Heart left ventricle (tissue), 16 donors: ENCODE results near the gene GPR171. TPM values are rescaled to one million over a fixed set of nuclear protein-coding genes. Genes with fewer than 3 reads are reported as not detected.
A peak's percentile ranks its signal among the peaks of the same experiment; 100 is the strongest.

Experiments
- ATAC-seq, 4 donors: fragments of 200-7000 bp; cut with Tn5 transposase; one replicate each; pipeline ENCODE4 v1.9.1; 2020 to 2022; ENCODE audit warnings: moderate library complexity in 4 of 4, mild to moderate bottlenecking in 3 of 4, moderate number of reproducible peaks in 1 of 4
- DNase-seq, 5 donors: peaks; one replicate each; pipeline ENCODE4 v3.0.0-alpha.2; 2020
- H3K27ac ChIP-seq, 12 donors: fragments of 200-600 bp; sonication (generic) in 4 of 12; one replicate each; pipeline versions ENCODE4 v1.5.0 to v1.8.0; 2016 to 2022; ENCODE audit warnings: mild to moderate bottlenecking in 2 of 12
- H3K27me3 ChIP-seq, 9 donors: fragments of 200-600 bp; sonication (generic) in 2 of 9; one replicate each; pipeline versions ENCODE4 v1.5.1 to v1.8.0; 2016 to 2022; ENCODE audit warnings: mild to moderate bottlenecking in 3 of 9
- H3K36me3 ChIP-seq, 9 donors: fragments of 200-600 bp; sonication (generic) in 2 of 9; one replicate each; pipeline versions ENCODE4 v1.5.0 to v1.8.0; 2018 to 2022; ENCODE audit warnings: mild to moderate bottlenecking in 2 of 9
- H3K4me1 ChIP-seq, 12 donors: fragments of 200-600 bp; sonication (generic) in 4 of 12; one replicate each; pipeline versions ENCODE4 v1.5.0 to v1.8.0; 2016 to 2022; ENCODE audit warnings: mild to moderate bottlenecking in 3 of 12
- H3K4me3 ChIP-seq, 12 donors: fragments of 200-600 bp; sonication (generic) in 4 of 12; one replicate each; pipeline versions ENCODE4 v1.5.0 to v1.8.0; 2017 to 2022; ENCODE audit warnings: mild to moderate bottlenecking in 9 of 12, moderate library complexity in 4 of 12
- H3K9me3 ChIP-seq, 12 donors: fragments of 200-600 bp; sonication (generic) in 4 of 12; one replicate each; pipeline versions ENCODE4 v1.5.0 to v1.8.0; 2016 to 2022; ENCODE audit warnings: mild to moderate bottlenecking in 1 of 12
- POLR2A ChIP-seq, 2 donors: fragments of 450-650 bp; IDR thresholded peaks; one replicate each; pipeline ENCODE4 v1.6.1; 2017; ENCODE audit warnings: antibody characterized with exemption in 2 of 2, mild to moderate bottlenecking in 2 of 2, moderate library complexity in 2 of 2
- WGBS, 4 donors: extraction: QIAGEN DNeasy Blood & Tissue Kit in 2 of 4; methylation state at CpG; one replicate each; pipeline versions ENCODE4 v1.1.5 to v1.1.7; 2013 to 2018; 5-methylcytosine and 5-hydroxymethylcytosine counted together
- intact Hi-C, 10 donors: fragments of 100-400 bp; cut with DNase I; formaldehyde crosslinking; loops; one replicate each; pipeline versions ENCODE4 v1.11.1 to v1.14.2; 2022
- polyA plus RNA-seq, 2 donors: library from polyadenylated mRNA; stranded (reverse); fragments of 200-250 nt; gene quantifications; one replicate each; pipeline ENCODE4 v1.2.3, GENCODE V29; 2013
- total RNA-seq, 9 donors: library from RNA; depleted of rRNA in 2 of 9; stranded (reverse); fragments of >200 nt in 2 of 9; fragmentation: NEBNext Ultra II Directional in 3 of 9; extraction: Animal tissue kit (Norgen Biotek cat#: 25700) in 3 of 9; gene quantifications; one replicate each; pipeline versions ENCODE4 v1.1.0 to v1.2.4, GENCODE V29; 2016 to 2023
- TF ChIP-seq, protein P1 (sequence below), 12 donors: fragments of 200-600 bp; sonication (generic) in 4 of 12; IDR thresholded peaks; one replicate each; pipeline versions ENCODE4 v1.5.0 to v1.8.0; 2018 to 2022; ENCODE audit warnings: antibody characterized with exemption in 12 of 12, mild to moderate bottlenecking in 5 of 12
- donor health status: ischemic (EF 13 %, LVEDD 7.1; RV severe dilation, severe dysfunction).
- donor health status: healthy with polysubstance abuse.
- donor health status: DM: no; HTN: yes; CAD: no.
- donor health status: DM: no; HTN: no; CAD: no.
- donor health status: ischemic (EF 25% LVEDD 6.9; RV normal size, moderate dysfunction).
- donor health status: ischemic (EF 25% LVEDD 5.7; RV mildly dilated, moderate dysfunction).
- donor health status: healthy.
- donor health status: DM: yes; HTN: yes; CAD: no.
- donor health status: ischemic (EF 35%, LVEDD 5.7; RV mildly dilated, moderate dysfunction).
- donor health status: nonischemic (EF 11% LVEDD 7.7; RV severe dilation, severe dysfunction).
- donor health status: DM: yes; HTN: yes; CAD: no.
- donor health status: PGD.
- donor health status: ischemic (EF 29% LVEDD 5.4; RV normal size, mild dysfunction).
- donor health status: nonischemic (EF 23%, LVEDD 6.1; RV moderate dilation, normal function).

GPR171 gene
- total and polyA plus RNA-seq, 11 donors: 0.18 to 2.1 (median 0.34) TPM; not detected in 5

- no peaks in the 10 kb centered on the region for H3K27me3 ChIP-seq
- no peak for TF ChIP-seq POLR2A (IDR thresholded peaks at IDR 0.05)
- TF ChIP-seq, protein P1, sequence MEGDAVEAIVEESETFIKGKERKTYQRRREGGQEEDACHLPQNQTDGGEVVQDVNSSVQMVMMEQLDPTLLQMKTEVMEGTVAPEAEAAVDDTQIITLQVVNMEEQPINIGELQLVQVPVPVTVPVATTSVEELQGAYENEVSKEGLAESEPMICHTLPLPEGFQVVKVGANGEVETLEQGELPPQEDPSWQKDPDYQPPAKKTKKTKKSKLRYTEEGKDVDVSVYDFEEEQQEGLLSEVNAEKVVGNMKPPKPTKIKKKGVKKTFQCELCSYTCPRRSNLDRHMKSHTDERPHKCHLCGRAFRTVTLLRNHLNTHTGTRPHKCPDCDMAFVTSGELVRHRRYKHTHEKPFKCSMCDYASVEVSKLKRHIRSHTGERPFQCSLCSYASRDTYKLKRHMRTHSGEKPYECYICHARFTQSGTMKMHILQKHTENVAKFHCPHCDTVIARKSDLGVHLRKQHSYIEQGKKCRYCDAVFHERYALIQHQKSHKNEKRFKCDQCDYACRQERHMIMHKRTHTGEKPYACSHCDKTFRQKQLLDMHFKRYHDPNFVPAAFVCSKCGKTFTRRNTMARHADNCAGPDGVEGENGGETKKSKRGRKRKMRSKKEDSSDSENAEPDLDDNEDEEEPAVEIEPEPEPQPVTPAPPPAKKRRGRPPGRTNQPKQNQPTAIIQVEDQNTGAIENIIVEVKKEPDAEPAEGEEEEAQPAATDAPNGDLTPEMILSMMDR (IDR thresholded peaks at IDR 0.05): no peak
- 31 to 51% (median 42%) methylated on average over 1 of the region's 1 CpG for WGBS, 4 donors
- no peak overlapping the region for H3K4me3 ChIP-seq
- ATAC-seq (peak in 2 of 4 donors; percentile 65 to 70), DNase-seq (peak in 1 of 5 donors; percentile 48)
- H3K4me1 ChIP-seq: peaks cover 0 to 46% (median 14%) of the 10 kb centered on the region in 12 donors
- no peaks in the 10 kb centered on the region for H3K9me3 ChIP-seq
- H3K27ac ChIP-seq: peak overlapping the region in 11 of 12 donors; percentile 19 to 86 (median 62)
- H3K36me3 ChIP-seq: no peaks in the 10 kb centered on the region
- intact Hi-C loops: loop anchor here (1.0 to 10.0 kb wide), 13 partner anchors 52 to 689 kb away; partner anchors contain the start of gene P2RY13 (in 1 of the 10)
These were observed 25.6 kb upstream of the GPR171 start for GRCh38 chr3:151228666-151229040.

GRCh38 chr3:151227807-151228665, 25.0 kb upstream of the GPR171 start:
- Histone ChIP-seq H3K27me3 (no peaks in the 10 kb centered on the region), H3K4me3 (no peak overlapping the region), H3K4me1 (peaks cover 0 to 46% (median 14%) of the 10 kb centered on the region in 12 donors), H3K9me3 (no peaks in the 10 kb centered on the region), H3K36me3 (no peaks in the 10 kb centered on the region), H3K27ac (peak overlapping the region in 11 of 12 donors; percentile 19 to 86 (median 62))
- peak; percentile 65 to 94 (median 88) for ATAC-seq
- intact Hi-C loops: loop anchor here (1.0 to 10.0 kb wide), 15 partner anchors 53 to 689 kb away; partner anchors contain the start of gene P2RY13 (in 1 of the 10)
- TF ChIP-seq POLR2A (IDR thresholded peaks at IDR 0.05): no peak
- TF ChIP-seq, protein P1 (IDR thresholded peaks at IDR 0.05): peak; percentile 84 to 96 (median 90)
- peak; percentile 60 to 75 (median 70) for DNase-seq
- 35 to 40% (median 37%) methylated on average over 9 of the region's 9 CpGs for WGBS, 4 donors

GRCh38 chr3:151227266-151227806, 24.3 kb upstream of the GPR171 start:
- intact Hi-C loops: loop anchor here (1.0 to 10.0 kb wide), 13 partner anchors 55 to 690 kb away; partner anchors contain the start of gene P2RY13 (in 1 of the 10)
- no peak for DNase-seq
- TF ChIP-seq, protein P1 (IDR thresholded peaks at IDR 0.05): no peak
- TF ChIP-seq POLR2A (IDR thresholded peaks at IDR 0.05): no peak
- no peaks in the 10 kb centered on the region for H3K27me3 ChIP-seq
- H3K27ac ChIP-seq: peak overlapping the region in 5 of 12 donors; percentile 6 to 82 (median 62)
- H3K9me3 ChIP-seq: no peaks in the 10 kb centered on the region
- no peaks in the 10 kb centered on the region for H3K36me3 ChIP-seq
- peak; percentile 11 to 44 (median 14) for ATAC-seq
- H3K4me3 ChIP-seq: no peak overlapping the region
- WGBS, 4 donors: 70 to 80% (median 72%) methylated on average over 6 of the region's 6 CpGs
- H3K4me1 ChIP-seq: peaks cover 0 to 46% (median 14%) of the 10 kb centered on the region in 12 donors

DNA sequence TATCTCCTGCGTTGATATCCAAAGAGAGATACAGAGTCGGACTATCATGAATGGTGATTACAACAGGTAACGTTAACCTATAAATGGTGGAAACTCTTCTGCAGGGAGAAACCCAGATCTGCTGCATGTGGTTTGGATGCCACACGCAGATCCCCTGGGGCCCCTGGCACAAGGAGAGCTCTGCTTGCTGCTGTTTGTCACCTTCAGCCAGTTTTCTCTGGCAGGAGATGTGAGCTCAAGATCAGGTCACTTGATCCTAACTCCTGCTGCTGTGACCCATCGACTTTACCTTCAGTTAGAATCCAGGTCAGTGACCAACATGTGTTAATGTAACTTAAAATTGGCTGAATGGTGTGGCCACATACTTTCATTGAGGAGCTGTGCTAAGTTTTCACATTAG, 23.8 kb upstream of the GPR171 start:
- 77 to 87% (median 85%) methylated on average over 5 of the region's 5 CpGs for WGBS, 4 donors
- DNase-seq: no peak
- Histone ChIP-seq H3K4me1 (peaks cover 0 to 46% (median 14%) of the 10 kb centered on the region in 12 donors), H3K27me3 (no peaks in the 10 kb centered on the region), H3K4me3 (no peak overlapping the region), H3K36me3 (no peaks in the 10 kb centered on the region), H3K27ac (no peak overlapping the region), H3K9me3 (no peaks in the 10 kb centered on the region)
- no peak for TF ChIP-seq POLR2A (IDR thresholded peaks at IDR 0.05)
- no peak for ATAC-seq
- intact Hi-C loops: loop anchor here (1.0 to 10.0 kb wide), 13 partner anchors 55 to 690 kb away; partner anchors contain the start of gene P2RY13 (in 1 of the 10)
